HG03060 (cell line): ENCODE data around the gene NFKBIZ.
"Not testable (repeated sequence)": the region's sequence is repeated elsewhere in the genome, so short reads cannot be mapped to it uniquely, and the experiment has no call there.

Experiments used
- ATAC-seq: cut with Tn5 transposase; IDR thresholded peaks from one replicate; pipeline ENCODE4 v1.9.1; 2021; ENCODE audit warnings: low read depth, moderate number of reproducible peaks; ENCODE audit not compliant: unreplicated experiment

Gene NFKBIZ

DNA sequence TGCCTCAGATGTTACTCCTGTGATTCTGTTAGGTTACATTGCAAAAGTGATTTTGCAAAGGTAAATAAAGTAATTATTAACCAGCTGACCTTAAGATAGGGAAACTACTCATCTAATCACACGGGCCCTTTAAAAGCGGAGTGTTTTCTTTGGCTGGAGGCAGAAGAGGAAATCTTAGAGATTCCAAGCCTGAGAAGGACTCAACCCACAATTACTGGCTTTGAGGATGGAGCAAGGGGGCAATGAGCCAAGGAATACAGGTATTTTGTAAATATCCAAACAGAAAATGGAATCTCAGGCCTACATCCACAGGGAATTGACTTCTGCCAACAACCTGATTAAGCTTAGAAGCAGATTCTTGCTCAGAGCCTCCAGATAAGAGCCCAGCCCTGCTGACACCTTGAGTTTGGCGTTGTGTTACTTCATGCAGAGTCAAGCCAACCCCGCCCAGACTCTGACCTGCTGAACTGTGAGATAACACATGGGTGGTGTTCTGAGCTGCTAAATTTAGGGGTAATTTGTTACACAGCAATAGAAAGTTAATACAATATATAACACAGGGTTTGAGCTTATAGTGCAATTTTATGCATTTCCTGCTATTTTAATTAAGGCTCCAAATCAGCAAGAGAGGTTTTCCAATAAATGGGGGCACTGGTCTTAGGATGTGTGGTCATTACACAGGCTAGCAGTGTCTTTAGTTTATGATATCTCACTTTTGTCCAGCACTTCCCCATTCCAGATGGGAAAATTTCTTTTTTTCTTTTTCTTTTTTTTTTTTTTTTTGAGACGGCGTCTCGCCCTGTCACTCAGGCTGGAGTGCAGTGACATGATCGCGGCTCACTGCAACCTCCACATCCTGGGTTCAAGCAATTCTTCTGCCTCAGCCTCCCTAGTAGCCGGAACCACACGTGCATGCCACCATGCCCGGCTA is 19.5 kb downstream of the NFKBIZ start:
- no peak for ATAC-seq

- no peak for ATAC-seq
Measured at GRCh38 chr3:101870138-101870537, 20.8 kb downstream of the NFKBIZ start.

DNA sequence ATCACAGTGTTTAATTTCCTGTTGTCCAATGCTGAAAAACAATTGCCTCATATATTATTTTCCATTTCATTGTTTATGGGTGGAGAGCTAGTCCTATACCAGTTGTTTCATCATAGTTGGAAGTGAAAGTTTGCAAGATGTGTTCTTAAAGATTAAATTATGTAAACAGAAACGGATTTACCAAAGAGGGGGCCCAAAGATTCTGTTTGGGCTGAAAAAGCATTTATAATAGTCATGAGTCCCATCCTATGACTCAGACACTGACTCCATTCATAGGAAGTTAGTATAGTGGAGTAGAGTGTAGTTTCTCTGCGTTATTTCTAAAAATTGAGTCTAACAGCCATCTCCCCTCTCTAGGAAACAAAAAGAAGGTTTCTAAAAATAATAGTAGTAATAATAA is 24.3 kb downstream of the NFKBIZ start:
- ATAC-seq, result no peak

DNA sequence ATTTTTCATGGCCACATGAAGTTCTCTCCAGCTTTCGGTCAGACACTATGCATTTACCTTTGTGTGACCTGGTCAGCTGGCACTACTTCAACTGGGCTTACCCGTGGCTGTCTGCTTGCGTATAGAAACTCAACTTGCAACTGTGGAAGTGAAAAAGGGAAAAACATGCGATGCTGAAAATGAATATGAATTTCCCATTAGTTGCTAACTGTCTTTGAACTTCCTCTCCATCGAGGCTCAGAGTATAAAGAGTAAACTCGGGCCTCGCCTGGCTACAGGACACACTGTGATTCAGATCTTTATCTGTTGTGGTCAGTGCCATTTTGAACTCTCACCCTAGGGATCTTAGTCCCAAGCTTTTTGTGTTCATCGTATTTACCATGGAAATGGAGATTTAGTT is 26.8 kb downstream of the NFKBIZ start:
- ATAC-seq, result no peak

DNA sequence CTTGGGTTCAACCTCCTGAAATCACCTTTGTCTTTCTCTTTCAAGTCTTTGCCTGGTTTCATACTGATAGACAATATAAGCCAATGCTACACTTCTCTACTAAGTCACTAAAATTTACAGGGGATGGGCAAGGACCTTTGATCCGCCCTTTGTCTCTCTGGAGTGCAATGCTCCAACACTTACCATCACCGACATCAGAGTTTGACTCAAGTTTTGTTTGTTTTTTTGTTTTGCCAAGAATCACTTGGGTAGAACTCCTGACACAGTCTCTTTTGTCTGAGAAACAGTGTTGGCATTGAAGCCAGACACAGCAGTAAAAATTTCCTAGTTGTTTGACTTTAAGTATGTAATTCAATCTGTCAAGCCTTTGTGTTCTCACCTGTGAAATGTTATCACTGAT is 29.3 kb downstream of the NFKBIZ start:
- ATAC-seq, result no peak

DNA sequence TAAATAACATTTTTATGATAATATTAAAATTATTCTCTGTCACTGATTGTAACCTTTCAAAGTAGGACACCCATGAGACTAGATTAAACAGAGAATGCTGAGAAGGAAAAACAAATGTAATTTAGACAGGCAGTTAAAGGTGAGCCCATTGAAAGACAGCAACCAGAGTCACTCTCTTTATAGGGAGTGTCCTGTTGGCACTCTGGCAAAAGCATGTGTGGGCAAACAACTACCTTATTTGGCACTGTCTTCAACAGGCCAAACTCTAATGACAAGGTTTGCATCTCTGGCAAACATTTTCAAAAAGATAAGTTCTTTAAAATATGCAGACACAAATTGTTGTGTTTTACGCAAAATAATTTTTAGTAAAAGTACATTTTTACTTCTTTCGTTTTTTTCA is 29.8 kb downstream of the NFKBIZ start:
- no peak for ATAC-seq

DNA sequence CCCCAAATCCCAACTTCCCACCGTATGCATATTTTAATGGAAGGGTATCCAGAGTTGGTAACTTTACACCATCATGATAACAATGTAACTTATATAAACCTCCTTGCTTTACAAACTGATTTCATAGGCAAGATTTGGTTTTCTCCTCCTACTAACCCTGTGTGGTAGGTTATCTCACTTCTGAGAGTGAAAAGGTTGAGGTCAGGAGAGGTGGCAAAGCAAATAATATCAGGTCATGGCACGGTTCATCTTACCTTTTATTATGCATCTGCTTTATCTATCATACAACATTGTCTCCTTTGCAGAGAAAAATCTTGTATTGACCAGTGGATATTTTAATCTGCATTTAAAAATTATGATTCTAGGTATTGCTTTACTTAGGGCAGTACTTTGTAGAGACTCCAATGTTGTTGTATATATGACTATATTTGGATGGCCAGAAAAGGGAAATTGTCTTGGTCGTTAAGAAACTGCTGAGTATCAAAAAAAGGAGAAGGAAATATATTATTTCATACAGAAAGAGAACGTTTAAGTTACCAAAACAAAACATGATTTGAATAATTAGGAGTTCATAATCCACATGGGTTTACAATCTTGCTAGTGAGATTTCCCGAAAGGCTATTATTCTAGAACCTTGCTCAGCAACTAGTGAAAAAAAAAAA is 30.4 kb downstream of the NFKBIZ start:
- no peak for ATAC-seq

GRCh38 chr3:101884776-101885175 is 35.5 kb downstream of the NFKBIZ start:
- no peak for ATAC-seq

- not testable (repeated sequence) for ATAC-seq
Measured at GRCh38 chr3:101885584-101885983, 36.3 kb downstream of the NFKBIZ start.

- ATAC-seq, result no peak
Measured at GRCh38 chr3:101886626-101887025, 37.3 kb downstream of the NFKBIZ start.

DNA sequence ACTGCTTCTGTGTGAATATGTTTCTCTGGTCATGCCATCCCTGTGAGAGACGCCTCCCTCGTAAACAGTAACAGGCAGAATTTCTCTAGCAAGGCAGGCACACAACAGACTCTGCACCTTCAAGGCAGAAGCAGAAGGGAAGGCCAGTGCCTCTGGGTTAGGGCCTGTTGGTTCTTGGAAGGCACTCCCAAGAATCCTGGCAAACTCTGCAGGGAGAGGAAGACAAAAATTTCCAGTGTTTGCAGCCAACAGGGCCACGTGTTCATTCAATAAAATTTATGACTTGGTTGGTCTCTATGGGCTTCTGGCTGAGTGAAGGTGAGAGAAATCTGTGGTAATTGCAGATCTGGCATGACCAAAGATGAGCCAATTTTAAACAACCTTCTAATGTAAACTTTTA is 39.3 kb downstream of the NFKBIZ start:
- ATAC-seq, result no peak

GRCh38 chr3:101890716-101891115 is 41.4 kb downstream of the NFKBIZ start:
- ATAC-seq, result no peak

GRCh38 chr3:101892648-101893047 is 43.3 kb downstream of the NFKBIZ start:
- ATAC-seq, result no peak

GRCh38 chr3:101896083-101896757 is 46.9 kb downstream of the NFKBIZ start:
- ATAC-seq, result no peak

DNA sequence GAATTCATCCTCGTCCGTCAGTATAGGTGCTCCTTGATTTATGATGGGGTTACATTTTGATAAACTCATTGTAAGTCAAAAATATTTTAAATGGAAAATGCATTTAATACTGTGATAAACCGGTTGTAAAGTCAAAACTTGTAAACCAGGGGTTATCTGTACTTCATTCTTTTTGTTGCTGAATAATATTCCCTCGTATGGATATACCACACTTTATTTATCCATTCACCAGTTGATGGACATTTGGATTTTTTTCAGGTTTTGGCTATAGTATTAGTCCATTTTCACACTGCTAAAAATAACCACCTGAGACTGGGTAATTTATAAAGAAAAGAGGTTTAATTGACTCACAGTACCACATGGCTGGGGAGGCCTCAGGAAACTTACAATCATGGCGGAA is 47.7 kb downstream of the NFKBIZ start:
- ATAC-seq, result no peak

- no peak for ATAC-seq
Measured at GRCh38 chr3:101898039-101898438, 48.7 kb downstream of the NFKBIZ start.

DNA sequence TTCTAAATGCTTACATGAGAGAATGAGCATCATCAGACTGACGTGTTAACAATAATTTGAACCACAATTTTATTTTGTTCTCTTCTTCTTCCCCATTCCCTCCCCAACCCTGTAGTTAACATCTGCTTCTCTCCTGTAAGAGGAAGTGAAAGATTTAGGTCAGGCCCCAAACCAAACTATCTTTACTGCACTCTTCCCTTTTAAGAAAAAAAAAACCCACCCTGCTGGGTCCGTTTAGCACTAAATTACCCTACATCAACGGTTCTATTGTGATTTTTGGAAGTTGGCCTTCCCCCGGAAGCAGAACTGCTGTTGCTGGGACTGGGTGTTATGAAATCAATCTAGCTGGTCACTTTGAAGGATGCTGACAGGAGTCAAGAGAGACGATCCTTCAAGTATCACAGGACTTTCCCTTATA is 49.4 kb downstream of the NFKBIZ start:
- ATAC-seq, result peak; percentile 88

DNA sequence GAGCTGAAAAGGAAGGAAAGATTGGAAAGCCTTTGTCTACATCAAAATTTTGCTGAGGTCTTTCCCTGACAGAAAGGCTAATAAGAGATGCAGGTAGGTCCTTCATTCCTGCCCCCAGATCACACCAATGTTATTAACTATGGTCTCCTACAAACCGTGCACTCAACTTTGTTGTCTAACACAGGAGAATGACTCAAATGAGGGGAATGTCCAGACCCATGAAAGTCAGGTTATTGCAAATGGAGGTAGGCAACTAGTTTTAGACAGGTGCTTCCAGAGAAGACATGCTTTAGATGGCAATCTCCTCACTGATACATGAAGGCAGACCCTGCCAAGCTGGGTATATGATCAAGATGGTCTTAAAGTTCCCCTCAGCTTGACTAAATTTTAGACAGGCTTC is 51.0 kb downstream of the NFKBIZ start:
- no peak for ATAC-seq

- ATAC-seq, result no peak
Measured at GRCh38 chr3:101900736-101901135, 51.4 kb downstream of the NFKBIZ start.

DNA sequence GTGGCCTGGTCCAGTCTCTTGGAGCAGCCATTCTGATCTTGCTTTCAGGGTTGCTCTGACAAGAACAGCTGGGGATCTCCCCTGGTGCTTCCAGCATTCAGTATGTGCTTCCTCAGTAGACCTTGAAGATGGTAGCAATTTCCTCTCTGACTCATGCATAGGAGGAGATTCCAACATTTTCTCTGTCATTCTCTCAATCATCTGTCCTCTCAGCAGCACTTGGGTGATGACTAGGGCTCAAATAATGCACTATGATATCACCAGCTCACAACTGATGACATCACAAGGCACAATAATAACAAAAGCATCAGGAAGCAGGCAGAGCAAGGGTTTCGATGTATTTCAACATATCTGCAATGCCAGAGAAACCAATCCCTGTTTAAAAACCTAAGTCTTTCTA is 52.7 kb downstream of the NFKBIZ start:
- ATAC-seq, result no peak

GRCh38 chr3:101903451-101903871 is 54.1 kb downstream of the NFKBIZ start:
- no peak for ATAC-seq
